Esophagus squamous epithelium (tissue), 5 donors: ENCODE results near the gene WDR26. TPM values are rescaled to one million over a fixed set of nuclear protein-coding genes. Genes with fewer than 3 reads are reported as not detected.

Source experiments
- DNase-seq: peaks from one replicate; lab custom pipeline; 2025; lab: John Stamatoyannopoulos, UW
- H3K27ac ChIP-seq, 4 donors: fragments of 200-600 bp; sonication (generic); one replicate each; pipeline ENCODE4 v1.5.1; 2016 to 2019; ENCODE audit warnings: mild to moderate bottlenecking in 1 of 4
- H3K27me3 ChIP-seq, 4 donors: fragments of 200-600 bp; sonication (generic); 1 replicate in 3 of 4; 2 replicates in 1 of 4; pipeline versions ENCODE4 v1.5.1 to v1.6.0; 2017 to 2021; ENCODE audit warnings: antibody characterized with exemption in 1 of 4
- H3K36me3 ChIP-seq, 3 donors: fragments of 200-600 bp; sonication (generic); one replicate each; pipeline ENCODE4 v1.5.1; 2016 to 2019
- H3K4me1 ChIP-seq, 3 donors: fragments of 200-600 bp; sonication (generic); one replicate each; pipeline ENCODE4 v1.5.1; 2017 to 2019
- H3K4me3 ChIP-seq, 4 donors: fragments of 200-600 bp; sonication (generic); 1 replicate in 3 of 4; 2 replicates in 1 of 4; pipeline ENCODE4 v1.5.1; 2016 to 2019; ENCODE audit warnings: mild to moderate bottlenecking in 2 of 4, moderate library complexity in 1 of 4
- H3K9me3 ChIP-seq, 3 donors: fragments of 200-600 bp; sonication (generic); one replicate each; pipeline ENCODE4 v1.5.1; 2016 to 2019
- POLR2A ChIP-seq, 4 donors: fragments of 450-650 bp; IDR thresholded peaks; one replicate each; pipeline ENCODE4 v1.6.1; 2017; ENCODE audit warnings: antibody characterized with exemption in 4 of 4, mild to moderate bottlenecking in 4 of 4, moderate library complexity in 3 of 4
- WGBS, 2 donors: methylation state at CpG; one replicate each; pipeline ENCODE4 v1.1.5; 2018; 5-methylcytosine and 5-hydroxymethylcytosine counted together
- intact Hi-C: fragments of 100-400 bp; cut with DNase I; formaldehyde crosslinking; loops from one replicate; pipeline ENCODE4 v1.15.0; 2022
- total RNA-seq, 4 donors: library from RNA; depleted of rRNA; stranded (reverse); fragments of >200 nt; gene quantifications; one replicate each; pipeline ENCODE4 v1.1.0, GENCODE V29; 2016
- TF ChIP-seq, protein P1 (sequence below), 6 experiments: fragments of 450-650 bp in 4 of 6; fragments of 200-600 bp in 2 of 6; sonication (generic) in 2 of 6; IDR thresholded peaks; one replicate each; pipeline ENCODE4 v1.5.1; 2016 to 2019; ENCODE audit warnings: antibody characterized with exemption in 6 of 6, mild to moderate bottlenecking in 4 of 6, moderate library complexity in 4 of 6
- donor health status: DM: yes; HTN: yes; CAD: no.

The WDR26 gene
- total RNA-seq, 4 donors from 2014 or later = 38.3 to 111 (median 61.9) TPM

DNA sequence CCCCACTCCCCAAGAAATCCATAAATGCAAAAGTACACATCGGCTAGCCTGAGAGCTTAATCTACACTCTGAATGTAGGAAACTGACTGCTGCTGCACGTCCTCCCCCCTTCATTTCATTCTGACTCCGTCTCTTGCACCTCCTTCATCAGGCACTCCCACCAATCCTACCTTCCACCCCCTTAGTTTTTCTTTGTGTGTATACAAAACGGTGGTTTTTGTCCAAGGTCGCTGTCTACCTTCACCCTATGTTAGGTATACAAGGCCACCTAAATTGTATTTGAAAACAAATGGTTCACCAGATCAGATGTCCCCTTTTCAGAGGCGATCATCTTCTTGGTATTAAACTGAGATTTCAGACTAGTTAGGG, 1.9 kb downstream of the WDR26 start:
- Histone ChIP-seq H3K9me3 (no peaks in the 10 kb centered on the region), H3K27me3 (no peaks in the 10 kb centered on the region), H3K4me3 (peak overlapping the region; percentile 85 to 98 (median 91)), H3K36me3 (peaks cover 0 to 31% (median 7%) of the 10 kb centered on the region in 3 donors), H3K27ac (peak overlapping the region; percentile 96 to 99 (median 98)), H3K4me1 (peaks cover 6 to 75% (median 43%) of the 10 kb centered on the region in 3 donors)
- intact Hi-C loops = loop anchor here (10.0 kb wide), 1 partner anchor 72 kb away; no protein-coding TSS in a partner anchor
- WGBS, 2 donors = 2 to 6% methylated on average over 6 of the region's 6 CpGs
- TF ChIP-seq POLR2A (IDR thresholded peaks at IDR 0.05) = no peak
- TF ChIP-seq, protein P1, sequence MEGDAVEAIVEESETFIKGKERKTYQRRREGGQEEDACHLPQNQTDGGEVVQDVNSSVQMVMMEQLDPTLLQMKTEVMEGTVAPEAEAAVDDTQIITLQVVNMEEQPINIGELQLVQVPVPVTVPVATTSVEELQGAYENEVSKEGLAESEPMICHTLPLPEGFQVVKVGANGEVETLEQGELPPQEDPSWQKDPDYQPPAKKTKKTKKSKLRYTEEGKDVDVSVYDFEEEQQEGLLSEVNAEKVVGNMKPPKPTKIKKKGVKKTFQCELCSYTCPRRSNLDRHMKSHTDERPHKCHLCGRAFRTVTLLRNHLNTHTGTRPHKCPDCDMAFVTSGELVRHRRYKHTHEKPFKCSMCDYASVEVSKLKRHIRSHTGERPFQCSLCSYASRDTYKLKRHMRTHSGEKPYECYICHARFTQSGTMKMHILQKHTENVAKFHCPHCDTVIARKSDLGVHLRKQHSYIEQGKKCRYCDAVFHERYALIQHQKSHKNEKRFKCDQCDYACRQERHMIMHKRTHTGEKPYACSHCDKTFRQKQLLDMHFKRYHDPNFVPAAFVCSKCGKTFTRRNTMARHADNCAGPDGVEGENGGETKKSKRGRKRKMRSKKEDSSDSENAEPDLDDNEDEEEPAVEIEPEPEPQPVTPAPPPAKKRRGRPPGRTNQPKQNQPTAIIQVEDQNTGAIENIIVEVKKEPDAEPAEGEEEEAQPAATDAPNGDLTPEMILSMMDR (IDR thresholded peaks at IDR 0.05) = no peak
- no peak for DNase-seq

- no peak for TF ChIP-seq POLR2A (IDR thresholded peaks at IDR 0.05)
- TF ChIP-seq, protein P1 (IDR thresholded peaks at IDR 0.05) = no peak
- DNase-seq = no peak
- H3K27me3 ChIP-seq = no peaks in the 10 kb centered on the region
- intact Hi-C loops = loop anchor here (10.0 kb wide), 1 partner anchor 73 kb away; no protein-coding TSS in a partner anchor
- H3K4me1 ChIP-seq = peaks cover 6 to 76% (median 48%) of the 10 kb centered on the region in 3 donors
- H3K36me3 ChIP-seq = peaks cover 0 to 36% (median 7%) of the 10 kb centered on the region in 3 donors
- WGBS, 2 donors = 8 to 24% methylated on average over 2 of the region's 2 CpGs
- H3K27ac ChIP-seq = peak overlapping the region; percentile 96 to 99 (median 98)
- peak overlapping the region; percentile 85 to 98 (median 91) for H3K4me3 ChIP-seq
- H3K9me3 ChIP-seq = no peaks in the 10 kb centered on the region
Observed at GRCh38 chr1:224432146-224432545, 2.5 kb downstream of the WDR26 start.

- WGBS, 2 donors = 0 to 8% methylated on average over 2 of the region's 2 CpGs
- TF ChIP-seq POLR2A (IDR thresholded peaks at IDR 0.05) = no peak
- TF ChIP-seq, protein P1 (IDR thresholded peaks at IDR 0.05) = no peak
- peak overlapping the region; percentile 96 to 99 (median 98) for H3K27ac ChIP-seq
- H3K4me3 ChIP-seq = peak overlapping the region; percentile 85 to 98 (median 91)
- H3K4me1 ChIP-seq = peaks cover 6 to 74% (median 49%) of the 10 kb centered on the region in 3 donors
- peaks cover 0 to 38% (median 7%) of the 10 kb centered on the region in 3 donors for H3K36me3 ChIP-seq
- no peaks in the 10 kb centered on the region for H3K9me3 ChIP-seq
- H3K27me3 ChIP-seq = no peaks in the 10 kb centered on the region
- DNase-seq = no peak
- intact Hi-C loops = loop anchor here (10.0 kb wide), 1 partner anchor 73 kb away; no protein-coding TSS in a partner anchor
Observed at GRCh38 chr1:224431726-224432125, 2.9 kb downstream of the WDR26 start.

DNA sequence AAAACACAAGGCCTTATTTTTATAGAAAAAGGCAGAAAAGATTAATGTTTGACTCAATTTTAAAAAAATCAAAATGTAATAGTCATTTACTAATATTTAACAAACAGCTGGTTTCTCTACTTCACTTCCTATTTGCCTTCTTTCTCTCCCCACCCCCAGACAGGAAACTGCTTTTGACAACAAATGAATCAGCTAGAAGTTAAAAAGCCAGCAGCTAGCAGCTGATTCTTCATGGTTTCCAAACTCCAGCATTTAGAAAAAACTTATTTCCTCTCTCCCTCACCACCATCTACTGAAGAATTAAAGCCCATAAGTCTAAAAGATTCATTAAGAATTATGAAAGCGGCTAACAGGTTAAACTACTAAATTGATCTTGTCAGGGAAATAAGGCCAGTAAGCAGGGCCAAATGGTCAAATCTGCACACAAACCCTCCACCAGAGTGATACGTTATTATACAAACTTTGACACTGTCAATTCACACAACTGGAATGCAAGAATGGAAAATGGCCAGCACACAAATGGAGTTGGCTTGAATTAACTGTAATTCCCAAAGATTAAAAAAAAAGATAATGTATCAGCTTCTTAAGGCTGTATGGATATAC, 4.0 kb downstream of the WDR26 start:
- Histone ChIP-seq H3K27ac (peak overlapping the region; percentile 39 to 99 (median 85)), H3K4me1 (peaks cover 3 to 68% (median 45%) of the 10 kb centered on the region in 3 donors), H3K36me3 (peaks cover 0 to 48% (median 7%) of the 10 kb centered on the region in 3 donors), H3K27me3 (no peaks in the 10 kb centered on the region), H3K9me3 (no peaks in the 10 kb centered on the region), H3K4me3 (peak overlapping the region; percentile 3 to 98 (median 88))
- intact Hi-C loops = loop anchor here (10.0 kb wide), 1 partner anchor 74 kb away; no protein-coding TSS in a partner anchor
- TF ChIP-seq, protein P1 (IDR thresholded peaks at IDR 0.05) = no peak
- 15% methylated on average over 2 of the region's 2 CpGs for WGBS, 2 donors
- no peak for DNase-seq
